22Rv1 (cell line): Measurements from ENCODE around the gene HSP90B1.

Experiments
- CTCF ChIP-seq: fragments of 450-650 bp; IDR thresholded peaks from 2 replicates; pipeline ENCODE4 v1.5.1; 2017; ENCODE audit warnings: mild to moderate bottlenecking
- ZFX ChIP-seq: fragments of 450-650 bp; IDR thresholded peaks from 2 replicates; pipeline ENCODE4 v1.6.1; 2017; ENCODE audit warnings: antibody characterized with exemption, borderline replicate concordance

- TF ChIP-seq CTCF (no peak), ZFX (no peak)
Observed at GRCh38 chr12:103978384-103978982, 48.3 kb downstream of the HSP90B1 start.
